ENCODE measurements around the gene C10orf71.

C10orf71 gene

GRCh38 chr10:49298671-49298982 lies 343 bp upstream of the C10orf71 start:
- no peak for TF ChIP-seq CTCF (conservative IDR thresholded peaks at IDR 0.05; ENCODE audit: low read length)
- peak; percentile 3 for DNase-seq (ENCODE audit: low read depth)
- no peak overlapping the region for H3K4me3 ChIP-seq (ENCODE audit: low read length)

GRCh38 chr10:49299816-49300139 lies 808 bp downstream of the C10orf71 start:
- DNase-seq (ENCODE audit: low read depth) = no peak
- no peak overlapping the region for H3K4me3 ChIP-seq (ENCODE audit: low read length)
- TF ChIP-seq CTCF (conservative IDR thresholded peaks at IDR 0.05; ENCODE audit: low read length) = no peak

GRCh38 chr10:49300140-49300974 lies 1.4 kb downstream of the C10orf71 start:
- TF ChIP-seq CTCF (conservative IDR thresholded peaks at IDR 0.05; ENCODE audit: low read length) = no peak
- peak; percentile 40 for DNase-seq (ENCODE audit: low read depth)
- no peak overlapping the region for H3K4me3 ChIP-seq (ENCODE audit: low read length)

GRCh38 chr10:49301302-49301701 lies 2.3 kb downstream of the C10orf71 start:
- no peak overlapping the region for H3K4me3 ChIP-seq (ENCODE audit: low read length)
- DNase-seq (ENCODE audit: low read depth) = no peak
- no peak for TF ChIP-seq CTCF (conservative IDR thresholded peaks at IDR 0.05; ENCODE audit: low read length)

GRCh38 chr10:49302088-49302487 lies 3.1 kb downstream of the C10orf71 start:
- no peak for DNase-seq (ENCODE audit: low read depth)
- TF ChIP-seq CTCF (conservative IDR thresholded peaks at IDR 0.05; ENCODE audit: low read length) = no peak

GRCh38 chr10:49303711-49304110 lies 4.7 kb downstream of the C10orf71 start:
- TF ChIP-seq CTCF (conservative IDR thresholded peaks at IDR 0.05; ENCODE audit: low read length) = no peak
- no peak for DNase-seq (ENCODE audit: low read depth)
- no peak overlapping the region for H3K4me3 ChIP-seq (ENCODE audit: low read length)

More at GRCh38 chr10:49302088-49302487, 3.1 kb downstream of the C10orf71 start:
- no peak overlapping the region for H3K4me3 ChIP-seq (ENCODE audit: low read length)

- TF ChIP-seq CTCF (conservative IDR thresholded peaks at IDR 0.05; ENCODE audit: low read length) = no peak
- H3K4me3 ChIP-seq (ENCODE audit: low read length) = no peak overlapping the region
- no peak for DNase-seq (ENCODE audit: low read depth)
These were observed 5.2 kb downstream of the C10orf71 start for GRCh38 chr10:49304137-49304536.

Data from AG10803 (cell line).